ENCODE data around the gene STK32C.

Gene STK32C

DNA sequence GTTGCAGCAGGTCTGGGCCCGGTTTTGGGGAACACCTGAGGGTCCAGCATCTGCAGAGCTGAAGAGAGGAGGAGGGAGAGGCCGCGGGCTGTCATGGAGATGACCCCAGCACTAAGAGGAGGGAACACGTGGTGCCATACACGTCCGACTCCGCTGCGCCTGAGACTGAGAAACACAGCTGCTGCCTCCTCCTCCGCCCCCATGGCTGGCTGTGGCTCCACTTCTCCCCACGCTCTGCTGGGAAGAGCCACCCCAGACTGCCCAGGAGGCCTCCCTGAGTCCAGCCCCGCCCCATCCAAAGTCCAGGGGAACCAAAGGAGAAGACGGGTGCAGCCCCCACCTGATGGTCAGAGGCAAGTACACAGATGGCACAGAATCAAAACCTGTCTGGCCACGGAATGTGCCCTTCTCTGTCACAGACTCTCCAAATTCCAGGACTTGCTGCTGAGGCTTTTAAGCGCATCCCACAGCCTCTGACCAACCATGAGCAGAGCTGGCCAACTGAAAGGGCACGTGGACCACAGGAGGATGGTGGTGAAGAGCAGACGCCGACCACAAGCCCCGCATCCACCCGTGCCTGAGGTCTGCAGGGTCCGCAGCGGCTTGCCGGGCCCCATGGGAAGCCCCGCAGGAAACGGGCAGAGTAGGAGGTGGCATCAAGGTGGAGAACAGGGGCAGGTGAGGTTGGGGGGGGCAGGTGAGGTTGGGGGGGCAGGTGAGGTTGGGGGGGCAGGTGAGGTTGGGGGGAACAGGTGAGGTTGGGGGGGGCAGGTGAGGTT is 24.0 kb downstream of the STK32C start:
- WGBS, result 94% methylated on average over 24 of the region's 24 CpGs

DNA sequence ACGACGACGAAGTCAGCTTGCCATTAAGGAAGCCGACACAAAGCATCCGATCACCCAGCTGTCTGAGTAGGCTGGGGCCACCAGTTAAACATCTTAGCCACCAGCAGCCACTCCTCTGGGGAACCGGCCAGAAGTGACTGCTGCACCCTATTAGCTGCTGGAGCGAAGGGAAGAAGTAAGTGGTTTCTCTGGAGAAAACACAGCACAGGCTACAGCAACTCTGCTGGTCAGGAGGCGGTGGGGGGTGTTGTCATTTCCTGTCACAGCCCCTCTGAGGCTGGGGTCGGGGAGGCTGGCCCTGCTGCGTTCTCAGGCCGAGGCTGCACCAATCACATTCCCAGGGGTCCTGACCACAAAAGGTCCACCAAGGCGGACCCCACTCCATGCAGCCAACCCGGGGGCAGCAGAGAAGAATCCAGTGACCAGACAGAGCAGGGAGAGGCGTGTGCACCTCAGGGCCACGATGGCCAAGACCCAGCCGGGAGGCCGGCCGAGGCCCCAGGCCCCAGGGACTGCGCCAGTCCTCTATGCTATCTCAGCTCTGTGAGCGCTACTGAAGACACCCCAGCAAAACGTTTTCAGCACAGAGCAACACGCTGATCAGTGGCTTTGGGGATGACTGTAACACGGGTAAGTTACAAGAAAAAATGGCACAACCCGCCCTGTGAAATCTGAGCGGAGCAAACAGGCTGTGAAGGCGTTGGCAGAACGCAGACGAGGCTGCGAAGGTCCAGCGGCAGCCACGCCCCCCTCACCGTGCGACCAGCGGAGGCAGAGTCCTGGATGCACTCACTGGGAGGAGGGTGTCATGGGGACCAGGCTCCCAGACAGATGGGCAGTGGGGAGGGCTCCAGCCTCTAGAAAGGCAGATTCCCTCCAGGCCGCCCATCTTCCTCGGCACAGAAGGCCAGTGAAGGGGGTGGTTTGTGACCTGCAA is 24.8 kb downstream of the STK32C start:
- 84% methylated on average over 36 of the region's 36 CpGs for whole genome bisulfite sequencing
- H3K9me3 ChIP-seq (ENCODE audit: insufficient read depth, low read depth, low read length), result no peaks in the 10 kb centered on the region
- H3K4me3 ChIP-seq (ENCODE audit: low read length), result no peak overlapping the region
- H3K27ac ChIP-seq (ENCODE audit: low read depth, low read length), result no peak overlapping the region
- no peaks in the 10 kb centered on the region for H3K27me3 ChIP-seq (ENCODE audit: insufficient read depth, low read length)
- H3K36me3 ChIP-seq (ENCODE audit: insufficient read depth, low read length), result no peaks in the 10 kb centered on the region
- no peak overlapping the region for H3K9ac ChIP-seq (ENCODE audit: low read depth, low read length)
- no peaks in the 10 kb centered on the region for H3K4me1 ChIP-seq (ENCODE audit: insufficient read depth, low read length)

More for the DNA sequence above, 24.0 kb downstream of the STK32C start:
- Histone ChIP-seq H3K9ac (ENCODE audit: low read depth, low read length) (no peak overlapping the region), H3K9me3 (ENCODE audit: insufficient read depth, low read depth, low read length) (no peaks in the 10 kb centered on the region), H3K36me3 (ENCODE audit: insufficient read depth, low read length) (no peaks in the 10 kb centered on the region), H3K4me1 (ENCODE audit: insufficient read depth, low read length) (no peaks in the 10 kb centered on the region), H3K27me3 (ENCODE audit: insufficient read depth, low read length) (no peaks in the 10 kb centered on the region), H3K4me3 (ENCODE audit: low read length) (no peak overlapping the region), H3K27ac (ENCODE audit: low read depth, low read length) (no peak overlapping the region)

DNA sequence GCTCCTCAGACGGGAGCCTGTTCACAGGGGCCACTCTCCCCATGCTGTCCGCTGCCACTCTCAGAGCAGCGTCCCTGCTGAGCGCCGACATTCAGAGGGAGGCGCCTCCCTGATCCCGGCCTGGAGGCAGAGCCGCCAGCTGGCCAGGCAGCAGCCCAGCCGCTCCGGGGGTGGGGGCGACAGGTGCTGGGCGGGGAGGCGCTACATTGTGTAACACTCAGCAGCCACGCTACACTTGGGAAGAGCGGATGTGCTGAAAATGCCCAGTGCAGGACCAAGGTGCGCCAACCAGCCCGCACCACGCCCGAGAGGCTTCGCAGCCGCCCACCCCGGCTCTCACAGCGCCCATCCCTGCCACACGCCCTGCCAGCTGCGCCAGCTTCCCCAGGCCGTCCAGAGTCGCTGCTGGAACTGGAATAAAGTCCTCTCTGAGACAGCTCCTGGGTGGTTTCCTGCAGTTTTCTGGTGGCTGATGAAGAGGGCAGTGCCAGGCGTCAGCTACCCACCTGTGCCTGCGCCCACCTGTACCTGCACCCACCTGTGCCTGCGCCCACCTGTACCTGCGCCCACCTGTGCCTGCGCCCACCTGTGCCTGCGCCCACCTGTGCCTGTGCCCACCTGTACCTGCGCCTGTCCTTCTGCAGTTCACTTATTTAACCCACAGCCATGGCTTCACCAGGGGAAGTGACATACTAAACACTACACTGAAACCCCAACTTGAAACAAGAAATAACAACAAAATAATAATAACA is 25.7 kb downstream of the STK32C start:
- H3K9me3 ChIP-seq (ENCODE audit: insufficient read depth, low read depth, low read length), result no peaks in the 10 kb centered on the region
- H3K4me1 ChIP-seq (ENCODE audit: insufficient read depth, low read length), result no peaks in the 10 kb centered on the region
- no peak overlapping the region for H3K4me3 ChIP-seq (ENCODE audit: low read length)
- H3K9ac ChIP-seq (ENCODE audit: low read depth, low read length), result no peak overlapping the region
- 71% methylated on average over 34 of the region's 34 CpGs for WGBS
- H3K27me3 ChIP-seq (ENCODE audit: insufficient read depth, low read length), result no peaks in the 10 kb centered on the region
- no peak overlapping the region for H3K27ac ChIP-seq (ENCODE audit: low read depth, low read length)
- H3K36me3 ChIP-seq (ENCODE audit: insufficient read depth, low read length), result no peaks in the 10 kb centered on the region

DNA sequence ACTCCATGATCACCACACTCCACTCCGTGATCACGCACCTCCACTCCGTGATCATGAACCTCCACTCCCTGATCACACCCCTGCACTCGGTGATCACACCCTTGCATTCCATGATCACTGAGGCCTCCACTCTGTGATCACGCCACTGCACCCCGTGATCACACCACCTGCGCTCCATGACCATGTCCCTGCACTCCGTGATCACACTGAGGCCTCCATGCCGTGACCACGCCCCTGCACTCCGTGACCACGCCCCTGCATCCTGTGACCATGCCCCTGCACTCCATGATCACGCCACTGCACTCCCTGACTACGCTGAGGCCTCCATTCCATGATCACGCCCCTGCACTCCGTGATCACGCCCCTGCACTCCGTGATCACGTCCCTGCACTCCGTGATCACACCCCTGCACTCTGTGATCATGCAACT is 27.1 kb downstream of the STK32C start:
- WGBS, result 95% methylated on average over 20 of the region's 20 CpGs
- H3K9ac ChIP-seq (ENCODE audit: low read depth, low read length), result no peak overlapping the region
- H3K27ac ChIP-seq (ENCODE audit: low read depth, low read length), result no peak overlapping the region
- no peaks in the 10 kb centered on the region for H3K27me3 ChIP-seq (ENCODE audit: insufficient read depth, low read length)
- H3K4me1 ChIP-seq (ENCODE audit: insufficient read depth, low read length), result no peaks in the 10 kb centered on the region
- H3K36me3 ChIP-seq (ENCODE audit: insufficient read depth, low read length), result no peaks in the 10 kb centered on the region
- H3K4me3 ChIP-seq (ENCODE audit: low read length), result no peak overlapping the region
- no peaks in the 10 kb centered on the region for H3K9me3 ChIP-seq (ENCODE audit: insufficient read depth, low read depth, low read length)

DNA sequence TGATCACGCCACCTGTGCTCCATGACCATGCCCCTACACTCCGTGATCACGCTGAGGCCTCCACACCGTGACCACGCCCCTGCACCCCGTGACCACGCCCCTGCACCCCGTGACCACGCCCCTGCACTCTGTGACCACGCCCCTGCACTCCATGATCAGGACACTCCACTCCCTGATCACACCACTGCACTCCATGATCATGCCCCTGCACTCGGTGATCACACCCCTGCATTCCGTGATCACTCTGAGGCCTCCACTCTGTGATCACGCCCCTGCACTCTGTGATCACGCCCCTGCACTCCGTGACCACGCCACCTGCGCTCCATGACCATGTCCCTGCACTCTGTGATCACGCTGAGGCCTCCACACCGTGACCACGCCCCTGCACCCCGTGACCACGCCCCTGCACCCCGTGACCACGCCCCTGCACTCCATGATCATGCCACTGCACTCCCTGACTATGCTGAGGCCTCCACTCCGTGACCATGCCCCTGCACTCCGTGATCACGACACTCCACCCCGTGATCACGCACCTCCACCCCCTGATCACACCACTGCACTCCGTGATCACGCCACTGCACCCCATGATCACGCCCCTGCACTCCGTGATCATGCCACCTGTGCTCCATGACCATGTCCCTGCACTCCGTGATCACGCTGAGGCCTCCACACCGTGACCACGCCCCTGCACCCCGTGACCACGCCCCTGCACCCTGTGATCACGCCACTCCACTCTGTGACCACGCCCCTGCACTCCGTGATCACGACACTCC is 27.7 kb downstream of the STK32C start:
- no peaks in the 10 kb centered on the region for H3K4me1 ChIP-seq (ENCODE audit: insufficient read depth, low read length)
- no peak overlapping the region for H3K9ac ChIP-seq (ENCODE audit: low read depth, low read length)
- WGBS, result 91% methylated on average over 43 of the region's 43 CpGs
- H3K9me3 ChIP-seq (ENCODE audit: insufficient read depth, low read depth, low read length), result no peaks in the 10 kb centered on the region
- H3K27ac ChIP-seq (ENCODE audit: low read depth, low read length), result no peak overlapping the region
- no peaks in the 10 kb centered on the region for H3K27me3 ChIP-seq (ENCODE audit: insufficient read depth, low read length)
- no peak overlapping the region for H3K4me3 ChIP-seq (ENCODE audit: low read length)
- H3K36me3 ChIP-seq (ENCODE audit: insufficient read depth, low read length), result no peaks in the 10 kb centered on the region

DNA sequence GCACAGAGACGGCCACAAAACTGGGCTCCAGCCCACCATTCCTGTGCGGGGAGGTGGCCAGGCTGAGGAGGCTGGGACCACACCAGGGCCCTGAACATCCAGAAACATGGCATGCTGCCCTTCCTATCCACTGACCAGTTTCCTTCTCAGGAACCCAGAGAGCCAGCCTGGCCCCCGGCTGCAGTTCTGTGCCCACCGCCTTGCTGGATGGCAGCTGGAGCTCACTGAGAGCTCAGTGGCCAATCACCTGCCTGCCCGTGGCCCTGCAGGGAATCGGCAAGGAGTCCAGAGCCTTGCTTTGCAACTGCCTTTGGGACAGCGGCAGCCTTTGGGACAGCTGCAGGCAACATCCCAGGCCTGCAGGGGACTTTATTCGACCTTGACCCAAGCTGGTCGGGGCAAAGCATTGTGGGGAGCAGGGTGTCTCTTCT is 30.4 kb downstream of the STK32C start:
- 82% methylated on average over 9 of the region's 9 CpGs for WGBS

DNA sequence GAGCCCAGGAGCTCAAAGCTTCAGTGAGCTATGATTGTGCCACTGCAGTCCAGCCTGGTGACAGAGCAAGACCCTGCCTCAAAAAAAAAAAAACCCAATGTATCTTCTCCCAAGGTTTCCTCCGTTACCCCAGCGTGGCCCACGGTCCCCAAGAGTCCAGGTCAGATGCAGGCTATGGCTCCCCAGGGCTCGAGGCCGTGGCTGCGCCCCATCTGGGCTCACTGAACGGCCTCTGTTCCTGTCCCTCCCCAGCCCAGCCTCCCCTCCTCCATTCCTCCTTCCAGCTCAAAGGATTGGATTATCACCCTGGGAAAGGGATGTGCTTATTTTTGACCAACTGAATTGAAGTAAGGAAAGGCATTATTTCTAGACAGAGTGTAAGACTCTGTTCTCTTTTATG is 31.0 kb downstream of the STK32C start:
- Histone ChIP-seq H3K27ac (ENCODE audit: low read depth, low read length) (no peak overlapping the region), H3K4me1 (ENCODE audit: insufficient read depth, low read length) (no peaks in the 10 kb centered on the region), H3K9me3 (ENCODE audit: insufficient read depth, low read depth, low read length) (no peaks in the 10 kb centered on the region), H3K9ac (ENCODE audit: low read depth, low read length) (no peak overlapping the region), H3K36me3 (ENCODE audit: insufficient read depth, low read length) (no peaks in the 10 kb centered on the region), H3K27me3 (ENCODE audit: insufficient read depth, low read length) (no peaks in the 10 kb centered on the region), H3K4me3 (ENCODE audit: low read length) (no peak overlapping the region)
- WGBS, result 85% methylated on average over 7 of the region's 7 CpGs

More for the DNA sequence above, 30.4 kb downstream of the STK32C start:
- Histone ChIP-seq H3K36me3 (ENCODE audit: insufficient read depth, low read length) (no peaks in the 10 kb centered on the region), H3K27me3 (ENCODE audit: insufficient read depth, low read length) (no peaks in the 10 kb centered on the region), H3K9ac (ENCODE audit: low read depth, low read length) (no peak overlapping the region), H3K4me3 (ENCODE audit: low read length) (no peak overlapping the region), H3K9me3 (ENCODE audit: insufficient read depth, low read depth, low read length) (no peaks in the 10 kb centered on the region), H3K4me1 (ENCODE audit: insufficient read depth, low read length) (no peaks in the 10 kb centered on the region), H3K27ac (ENCODE audit: low read depth, low read length) (no peak overlapping the region)

DNA sequence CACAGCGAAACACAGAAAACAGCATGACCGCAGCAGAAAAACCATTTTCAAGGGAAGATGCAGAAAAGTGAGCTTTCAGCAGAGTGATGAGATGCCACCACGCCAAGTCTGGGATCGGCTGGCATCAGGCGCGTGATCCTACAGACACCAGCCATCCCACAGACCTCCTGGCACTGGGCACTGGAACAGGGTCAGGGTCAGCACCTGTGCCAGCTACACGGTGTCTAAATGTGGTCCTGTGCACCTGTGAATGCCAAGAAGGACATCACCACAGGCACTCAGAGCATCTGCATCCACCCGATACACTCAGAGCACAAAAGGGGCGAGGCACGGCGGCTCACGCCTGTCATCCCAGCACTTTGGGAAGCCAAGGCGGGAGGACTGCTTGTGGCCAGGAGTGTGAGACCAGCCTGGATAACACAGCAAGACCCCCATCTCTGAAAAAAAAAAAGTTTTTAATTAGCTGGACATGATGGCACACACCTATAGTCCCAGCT is 31.5 kb downstream of the STK32C start:
- Histone ChIP-seq H3K27ac (ENCODE audit: low read depth, low read length) (no peak overlapping the region), H3K27me3 (ENCODE audit: insufficient read depth, low read length) (no peaks in the 10 kb centered on the region), H3K9ac (ENCODE audit: low read depth, low read length) (no peak overlapping the region), H3K4me1 (ENCODE audit: insufficient read depth, low read length) (no peaks in the 10 kb centered on the region), H3K36me3 (ENCODE audit: insufficient read depth, low read length) (no peaks in the 10 kb centered on the region), H3K9me3 (ENCODE audit: insufficient read depth, low read depth, low read length) (no peaks in the 10 kb centered on the region), H3K4me3 (ENCODE audit: low read length) (no peak overlapping the region)
- 91% methylated on average over 13 of the region's 13 CpGs for WGBS

DNA sequence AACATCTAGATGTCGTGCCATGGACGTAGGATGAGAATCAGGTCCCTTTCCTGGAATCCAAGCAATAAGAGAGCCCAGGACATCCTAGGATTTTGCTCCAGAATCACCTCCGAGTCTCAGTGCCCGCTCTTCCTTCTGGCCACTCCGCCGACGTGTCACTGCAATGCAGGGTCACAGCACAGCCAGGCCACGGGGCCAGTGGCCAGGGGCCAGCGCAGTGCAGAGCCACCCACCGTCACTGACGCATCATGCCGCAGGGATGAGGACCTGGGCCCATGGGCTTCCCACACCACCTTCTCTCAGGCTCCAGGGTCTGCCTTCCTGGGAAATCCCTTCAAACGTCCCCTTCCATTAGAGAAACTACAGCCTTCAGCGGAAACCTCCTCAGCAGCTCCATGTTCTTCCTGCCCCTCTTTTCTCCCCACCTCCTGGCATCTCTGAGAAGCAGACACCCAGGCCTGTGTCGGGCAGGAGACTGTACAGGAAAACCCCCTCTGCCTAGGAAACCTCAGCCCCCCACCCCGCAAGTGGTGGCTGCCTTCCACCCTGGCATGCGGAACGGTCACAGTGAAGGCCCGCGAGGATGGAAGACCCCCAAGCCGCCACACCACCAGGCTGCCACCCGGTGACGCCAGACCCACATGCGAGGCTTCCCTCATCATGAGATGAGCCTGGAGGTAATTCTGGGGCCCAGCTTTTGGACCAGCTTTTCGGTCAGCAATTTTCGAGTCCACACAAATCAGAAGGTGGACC is 32.1 kb downstream of the STK32C start:
- 94% methylated on average over 26 of the region's 26 CpGs for WGBS
- H3K9ac ChIP-seq (ENCODE audit: low read depth, low read length), result no peak overlapping the region
- no peaks in the 10 kb centered on the region for H3K9me3 ChIP-seq (ENCODE audit: insufficient read depth, low read depth, low read length)
- no peaks in the 10 kb centered on the region for H3K27me3 ChIP-seq (ENCODE audit: insufficient read depth, low read length)
- H3K27ac ChIP-seq (ENCODE audit: low read depth, low read length), result no peak overlapping the region
- H3K4me1 ChIP-seq (ENCODE audit: insufficient read depth, low read length), result no peaks in the 10 kb centered on the region
- no peaks in the 10 kb centered on the region for H3K36me3 ChIP-seq (ENCODE audit: insufficient read depth, low read length)
- no peak overlapping the region for H3K4me3 ChIP-seq (ENCODE audit: low read length)

DNA sequence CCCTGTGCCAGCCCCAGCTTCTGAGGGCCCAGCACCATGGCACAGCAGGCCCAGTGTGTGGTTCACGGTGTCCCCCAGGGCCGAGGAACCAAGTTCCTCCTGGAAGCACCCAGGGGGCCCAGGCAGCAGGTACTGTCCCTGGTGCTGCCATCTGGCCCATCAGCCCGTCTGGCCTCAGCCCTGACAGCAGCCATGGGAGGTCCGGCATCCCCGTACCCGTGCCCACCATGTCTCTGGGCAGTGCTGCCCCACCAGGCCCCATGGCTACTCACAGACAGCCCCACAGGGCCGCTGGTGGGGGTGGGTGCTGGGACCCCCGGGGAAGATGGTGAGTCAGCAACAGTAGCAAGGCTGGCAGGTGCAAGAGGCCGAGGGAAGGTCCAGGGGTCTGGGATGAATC is 32.8 kb downstream of the STK32C start:
- Histone ChIP-seq H3K36me3 (ENCODE audit: insufficient read depth, low read length) (no peaks in the 10 kb centered on the region), H3K9me3 (ENCODE audit: insufficient read depth, low read depth, low read length) (no peaks in the 10 kb centered on the region), H3K9ac (ENCODE audit: low read depth, low read length) (no peak overlapping the region), H3K4me1 (ENCODE audit: insufficient read depth, low read length) (no peaks in the 10 kb centered on the region), H3K27me3 (ENCODE audit: insufficient read depth, low read length) (no peaks in the 10 kb centered on the region), H3K27ac (ENCODE audit: low read depth, low read length) (no peak overlapping the region), H3K4me3 (ENCODE audit: low read length) (no peak overlapping the region)
- WGBS, result 87% methylated on average over 9 of the region's 9 CpGs
